ENCODE results near the gene FOLR2. TPM values are rescaled to one million over a fixed set of nuclear protein-coding genes. Genes with fewer than 3 reads are reported as not detected.

FOLR2 gene
- polyA plus RNA-seq, 4 donors = 0.67 to 24.2 (median 8.6) TPM

DNA sequence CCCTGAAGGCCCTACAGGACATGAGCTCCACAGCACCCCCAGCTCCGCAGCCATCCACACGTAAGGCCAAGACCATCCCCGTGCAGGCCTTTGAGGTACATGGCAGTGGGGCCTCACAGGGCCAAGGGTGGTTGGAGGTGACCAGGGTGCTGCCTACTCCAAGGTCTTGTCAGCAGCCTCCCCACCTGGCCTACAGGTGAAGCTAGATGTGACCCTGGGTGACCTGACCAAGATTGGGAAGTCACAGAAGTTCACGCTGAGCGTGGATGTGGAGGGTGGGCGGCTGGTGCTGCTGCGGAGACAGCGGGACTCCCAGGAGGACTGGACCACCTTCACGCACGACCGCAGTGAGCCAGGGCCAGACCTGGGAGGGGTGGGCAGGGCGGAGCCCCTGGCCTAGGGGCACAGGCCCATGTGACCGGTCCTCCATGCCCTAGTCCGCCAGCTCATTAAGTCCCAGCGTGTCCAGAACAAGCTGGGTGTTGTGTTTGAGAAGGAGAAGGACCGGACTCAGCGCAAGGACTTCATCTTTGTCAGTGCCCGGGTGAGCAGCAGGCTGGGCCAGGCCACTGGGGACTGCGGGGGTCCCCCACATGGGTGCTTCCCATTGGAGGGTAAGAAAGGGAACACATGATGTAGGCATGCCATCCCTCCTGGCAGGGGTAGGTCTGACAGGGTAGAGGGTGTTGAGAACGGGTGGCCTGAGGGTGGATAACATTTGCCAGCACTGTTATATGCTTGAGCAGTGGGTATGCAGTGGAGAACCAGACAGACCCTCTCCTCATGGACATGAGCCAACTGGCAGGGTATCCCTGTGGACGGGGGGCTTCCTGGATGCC, 13.6 kb downstream of the FOLR2 start:
- WGBS, 3 donors = 94 to 97% (median 95%) methylated on average over 21 of the region's 21 CpGs
- H3K9me3 ChIP-seq (ENCODE audit: control insufficient read depth in 2 of 2, insufficient read depth in 1 of 2, low read depth in 1 of 2, low read length in 1 of 2) = no peaks in the 10 kb centered on the region
- H3K4me3 ChIP-seq (ENCODE audit: low read depth in 1 of 3, low read length in 3 of 3) = no peak overlapping the region
- peaks cover 2 to 12% (median 8%) of the 10 kb centered on the region in 3 donors for H3K4me1 ChIP-seq (ENCODE audit: control insufficient read depth in 3 of 3, insufficient read depth in 2 of 3, low read depth in 1 of 3, low read length in 2 of 3)
- H3K27ac ChIP-seq (ENCODE audit: low read depth in 1 of 3, low read length in 2 of 3) = no peak overlapping the region
- H3K27me3 ChIP-seq (ENCODE audit: control insufficient read depth in 3 of 3, insufficient read depth in 3 of 3, low read length in 3 of 3) = no peaks in the 10 kb centered on the region
- FAIRE-seq (no peak), DNase-seq (no peak)
- peaks cover 13 to 87% (median 33%) of the 10 kb centered on the region in 3 donors for H3K36me3 ChIP-seq (ENCODE audit: control insufficient read depth in 3 of 3, insufficient read depth in 2 of 3, low read depth in 1 of 3, low read length in 3 of 3)

DNA sequence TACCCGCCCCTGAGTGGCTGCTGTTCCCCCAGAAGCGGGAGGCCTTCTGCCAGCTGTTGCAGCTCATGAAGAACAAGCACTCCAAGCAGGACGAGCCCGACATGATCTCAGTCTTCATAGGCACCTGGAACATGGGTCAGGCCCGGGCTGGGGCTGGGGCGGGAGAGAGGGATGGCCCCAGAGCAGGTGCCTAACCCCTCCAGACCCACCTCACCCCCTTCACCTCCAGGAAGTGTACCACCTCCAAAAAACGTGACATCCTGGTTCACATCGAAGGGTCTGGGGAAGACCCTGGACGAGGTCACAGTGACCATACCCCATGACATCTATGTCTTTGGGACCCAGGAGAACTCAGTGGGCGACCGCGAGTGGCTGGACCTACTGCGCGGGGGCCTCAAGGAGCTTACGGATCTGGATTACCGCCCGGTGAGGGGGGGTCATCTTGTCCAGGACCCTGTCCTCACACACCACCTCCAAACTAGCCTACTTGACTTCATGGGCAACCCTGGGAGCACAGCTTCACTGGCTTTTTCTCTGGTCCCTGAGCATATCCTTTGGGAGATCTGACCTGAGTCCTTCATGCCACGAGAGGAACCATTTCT, 14.3 kb downstream of the FOLR2 start:
- DNase-seq = no peak
- H3K9me3 ChIP-seq (ENCODE audit: control insufficient read depth in 2 of 2, insufficient read depth in 1 of 2, low read depth in 1 of 2, low read length in 1 of 2) = no peaks in the 10 kb centered on the region
- 90 to 93% (median 92%) methylated on average over 18 of the region's 18 CpGs for WGBS, 3 donors
- H3K27ac ChIP-seq (ENCODE audit: low read depth in 1 of 3, low read length in 2 of 3) = no peak overlapping the region
- no peak for FAIRE-seq
- H3K4me1 ChIP-seq (ENCODE audit: control insufficient read depth in 3 of 3, insufficient read depth in 2 of 3, low read depth in 1 of 3, low read length in 2 of 3) = peaks cover 0 to 5% (median under 1%) of the 10 kb centered on the region in 3 donors
- H3K36me3 ChIP-seq (ENCODE audit: control insufficient read depth in 3 of 3, insufficient read depth in 2 of 3, low read depth in 1 of 3, low read length in 3 of 3) = peaks cover 18 to 94% (median 37%) of the 10 kb centered on the region in 3 donors
- H3K4me3 ChIP-seq (ENCODE audit: low read depth in 1 of 3, low read length in 3 of 3) = no peak overlapping the region
- no peaks in the 10 kb centered on the region for H3K27me3 ChIP-seq (ENCODE audit: control insufficient read depth in 3 of 3, insufficient read depth in 3 of 3, low read length in 3 of 3)

- WGBS, 3 donors = 92 to 95% (median 93%) methylated on average over 9 of the region's 9 CpGs
- DNase-seq (no peak), FAIRE-seq (no peak)
- H3K27ac ChIP-seq (ENCODE audit: low read depth in 1 of 3, low read length in 2 of 3) = no peak overlapping the region
- H3K9me3 ChIP-seq (ENCODE audit: control insufficient read depth in 2 of 2, insufficient read depth in 1 of 2, low read depth in 1 of 2, low read length in 1 of 2) = no peaks in the 10 kb centered on the region
- H3K4me3 ChIP-seq (ENCODE audit: low read depth in 1 of 3, low read length in 3 of 3) = no peak overlapping the region
- peaks cover 19 to 96% (median 37%) of the 10 kb centered on the region in 3 donors for H3K36me3 ChIP-seq (ENCODE audit: control insufficient read depth in 3 of 3, insufficient read depth in 2 of 3, low read depth in 1 of 3, low read length in 3 of 3)
- H3K4me1 ChIP-seq (ENCODE audit: control insufficient read depth in 3 of 3, insufficient read depth in 2 of 3, low read depth in 1 of 3, low read length in 2 of 3) = peaks cover 0 to 2% (median 0%) of the 10 kb centered on the region in 3 donors
- H3K27me3 ChIP-seq (ENCODE audit: control insufficient read depth in 3 of 3, insufficient read depth in 3 of 3, low read length in 3 of 3) = no peaks in the 10 kb centered on the region
Measured at GRCh38 chr11:72231396-72232259, 15.0 kb downstream of the FOLR2 start.

GRCh38 chr11:72232260-72233055, 15.9 kb downstream of the FOLR2 start:
- peaks cover 13 to 97% (median 37%) of the 10 kb centered on the region in 3 donors for H3K36me3 ChIP-seq (ENCODE audit: control insufficient read depth in 3 of 3, insufficient read depth in 2 of 3, low read depth in 1 of 3, low read length in 3 of 3)
- no peak overlapping the region for H3K27ac ChIP-seq (ENCODE audit: low read depth in 1 of 3, low read length in 2 of 3)
- DNase-seq (no peak), FAIRE-seq (no peak)
- 91 to 96% (median 93%) methylated on average over 18 of the region's 18 CpGs for WGBS, 3 donors
- H3K4me1 ChIP-seq (ENCODE audit: control insufficient read depth in 3 of 3, insufficient read depth in 2 of 3, low read depth in 1 of 3, low read length in 2 of 3) = peaks cover 0 to 8% (median 0%) of the 10 kb centered on the region in 3 donors
- no peaks in the 10 kb centered on the region for H3K9me3 ChIP-seq (ENCODE audit: control insufficient read depth in 2 of 2, insufficient read depth in 1 of 2, low read depth in 1 of 2, low read length in 1 of 2)
- no peak overlapping the region for H3K4me3 ChIP-seq (ENCODE audit: low read depth in 1 of 3, low read length in 3 of 3)
- no peaks in the 10 kb centered on the region for H3K27me3 ChIP-seq (ENCODE audit: control insufficient read depth in 3 of 3, insufficient read depth in 3 of 3, low read length in 3 of 3)

DNA sequence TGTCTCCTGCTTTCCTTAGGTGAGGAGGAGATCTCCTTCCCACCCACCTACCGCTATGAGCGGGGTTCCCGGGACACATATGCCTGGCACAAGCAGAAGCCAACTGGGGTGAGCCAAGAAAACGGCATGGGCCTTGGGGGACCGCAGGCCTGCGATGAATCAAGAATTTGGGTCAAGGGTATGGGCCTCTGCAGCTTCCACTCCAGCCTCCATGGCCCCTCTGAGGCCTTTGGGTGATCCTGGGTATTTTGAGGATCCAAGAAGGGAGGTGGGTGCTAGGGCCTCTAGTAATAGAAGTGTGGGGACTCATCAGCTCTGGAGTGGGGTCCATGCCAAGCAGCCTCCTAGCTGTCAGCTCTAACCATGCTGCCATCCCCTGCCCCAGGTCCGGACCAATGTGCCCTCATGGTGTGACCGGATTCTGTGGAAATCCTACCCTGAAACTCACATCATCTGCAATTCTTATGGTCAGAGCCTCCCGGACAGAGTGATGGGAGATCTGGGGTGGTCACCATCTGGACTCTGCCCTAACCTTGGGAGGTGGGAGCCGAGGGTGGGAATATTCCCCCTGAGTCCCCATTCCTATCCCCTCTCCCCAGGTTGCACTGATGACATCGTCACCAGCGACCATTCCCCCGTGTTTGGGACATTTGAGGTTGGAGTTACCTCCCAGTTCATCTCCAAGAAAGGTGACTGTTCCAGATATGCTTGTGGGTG, 16.6 kb downstream of the FOLR2 start:
- WGBS, 3 donors = 90 to 94% (median 92%) methylated on average over 13 of the region's 13 CpGs
- peaks cover 15 to 97% (median 37%) of the 10 kb centered on the region in 3 donors for H3K36me3 ChIP-seq (ENCODE audit: control insufficient read depth in 3 of 3, insufficient read depth in 2 of 3, low read depth in 1 of 3, low read length in 3 of 3)
- no peaks in the 10 kb centered on the region for H3K27me3 ChIP-seq (ENCODE audit: control insufficient read depth in 3 of 3, insufficient read depth in 3 of 3, low read length in 3 of 3)
- DNase-seq (no peak), FAIRE-seq (no peak)
- H3K9me3 ChIP-seq (ENCODE audit: control insufficient read depth in 2 of 2, insufficient read depth in 1 of 2, low read depth in 1 of 2, low read length in 1 of 2) = no peaks in the 10 kb centered on the region
- no peak overlapping the region for H3K27ac ChIP-seq (ENCODE audit: low read depth in 1 of 3, low read length in 2 of 3)
- H3K4me3 ChIP-seq (ENCODE audit: low read depth in 1 of 3, low read length in 3 of 3) = no peak overlapping the region
- H3K4me1 ChIP-seq (ENCODE audit: control insufficient read depth in 3 of 3, insufficient read depth in 2 of 3, low read depth in 1 of 3, low read length in 2 of 3) = peaks cover 0 to 9% (median 0%) of the 10 kb centered on the region in 3 donors

DNA sequence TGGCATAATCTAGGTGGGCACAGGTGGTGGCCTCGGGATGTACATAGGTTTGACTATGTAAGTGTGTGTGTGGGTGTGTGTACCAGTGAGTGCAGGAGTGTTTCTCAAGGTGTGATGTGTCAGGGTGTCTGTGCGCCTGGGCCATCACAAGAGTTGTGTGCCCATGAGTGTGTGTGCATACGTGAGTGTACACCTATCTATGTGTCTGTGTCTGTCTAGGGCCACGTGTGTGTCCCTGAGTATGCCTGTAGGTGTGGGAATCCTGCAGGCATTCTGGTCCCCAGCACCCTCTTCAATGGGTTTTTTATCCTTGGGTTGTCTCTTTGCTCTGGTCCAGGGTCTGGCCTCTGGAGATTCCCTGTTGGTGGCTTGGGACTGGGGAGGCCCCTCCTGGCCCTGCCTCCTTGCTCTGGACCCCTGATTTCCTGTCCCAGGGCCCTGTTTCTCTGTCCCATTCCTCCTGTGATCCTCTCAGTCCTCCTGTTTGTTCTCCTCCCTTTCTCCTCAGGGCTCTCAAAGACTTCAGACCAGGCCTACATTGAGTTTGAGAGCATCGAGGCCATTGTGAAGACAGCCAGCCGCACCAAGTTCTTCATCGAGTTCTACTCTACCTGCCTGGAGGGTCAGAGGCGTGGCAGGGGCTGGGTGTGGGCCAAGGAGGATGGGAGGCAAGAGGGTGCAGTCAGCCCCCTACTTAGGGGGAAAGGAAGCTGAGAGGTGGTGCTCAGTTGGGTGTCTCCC, 17.3 kb downstream of the FOLR2 start:
- 78 to 89% (median 85%) methylated on average over 8 of the region's 8 CpGs for WGBS, 3 donors
- peaks cover 0 to 6% (median 0%) of the 10 kb centered on the region in 3 donors for H3K27me3 ChIP-seq (ENCODE audit: control insufficient read depth in 3 of 3, insufficient read depth in 3 of 3, low read length in 3 of 3)
- H3K27ac ChIP-seq (ENCODE audit: low read depth in 1 of 3, low read length in 2 of 3) = no peak overlapping the region
- no peaks in the 10 kb centered on the region for H3K9me3 ChIP-seq (ENCODE audit: control insufficient read depth in 2 of 2, insufficient read depth in 1 of 2, low read depth in 1 of 2, low read length in 1 of 2)
- no peak for FAIRE-seq
- no peak overlapping the region for H3K4me3 ChIP-seq (ENCODE audit: low read depth in 1 of 3, low read length in 3 of 3)
- no peak for DNase-seq
- H3K4me1 ChIP-seq (ENCODE audit: control insufficient read depth in 3 of 3, insufficient read depth in 2 of 3, low read depth in 1 of 3, low read length in 2 of 3) = peaks cover 0 to 15% (median 0%) of the 10 kb centered on the region in 3 donors
- H3K36me3 ChIP-seq (ENCODE audit: control insufficient read depth in 3 of 3, insufficient read depth in 2 of 3, low read depth in 1 of 3, low read length in 3 of 3) = peaks cover 17 to 97% (median 35%) of the 10 kb centered on the region in 3 donors

GRCh38 chr11:72234514-72234830, 17.9 kb downstream of the FOLR2 start:
- DNase-seq (no peak), FAIRE-seq (no peak)
- Histone ChIP-seq H3K36me3 (ENCODE audit: control insufficient read depth in 3 of 3, insufficient read depth in 2 of 3, low read depth in 1 of 3, low read length in 3 of 3) (peaks cover 17 to 91% (median 31%) of the 10 kb centered on the region in 3 donors), H3K4me1 (ENCODE audit: control insufficient read depth in 3 of 3, insufficient read depth in 2 of 3, low read depth in 1 of 3, low read length in 2 of 3) (peaks cover 0 to 19% (median 0%) of the 10 kb centered on the region in 3 donors), H3K9me3 (ENCODE audit: control insufficient read depth in 2 of 2, insufficient read depth in 1 of 2, low read depth in 1 of 2, low read length in 1 of 2) (no peaks in the 10 kb centered on the region), H3K27me3 (ENCODE audit: control insufficient read depth in 3 of 3, insufficient read depth in 3 of 3, low read length in 3 of 3) (peaks cover 0 to 12% (median 0%) of the 10 kb centered on the region in 3 donors), H3K27ac (ENCODE audit: low read depth in 1 of 3, low read length in 2 of 3) (no peak overlapping the region), H3K4me3 (ENCODE audit: low read depth in 1 of 3, low read length in 3 of 3) (no peak overlapping the region)
- 71 to 87% (median 84%) methylated on average over 3 of the region's 3 CpGs for WGBS, 3 donors
